ENCODE results near the gene TOPAZ1.
A peak's percentile ranks its signal among the peaks of the same experiment; 100 is the strongest.

TOPAZ1 gene

GRCh38 chr3:44238889-44239288, 2.8 kb upstream of the TOPAZ1 start:
- no peak overlapping the region for H3K4me3 ChIP-seq (replicated peaks in 1 of 2; ENCODE audit: low read depth in 2 of 2, low read length in 2 of 2)
- no peak for DNase-seq (ENCODE audit: low read depth in 2 of 2)
- TF ChIP-seq CTCF (IDR thresholded peaks at IDR 0.05; ENCODE audit: low read depth, low read length) = no peak

GRCh38 chr3:44240061-44240460, 1.6 kb upstream of the TOPAZ1 start:
- TF ChIP-seq CTCF (IDR thresholded peaks at IDR 0.05; ENCODE audit: low read depth, low read length) = no peak
- H3K4me3 ChIP-seq (replicated peaks in 1 of 2; ENCODE audit: low read depth in 2 of 2, low read length in 2 of 2) = no peak overlapping the region
- DNase-seq (ENCODE audit: low read depth in 2 of 2) = peak in 1 of 2 donors; percentile 30

GRCh38 chr3:44242721-44243120, 1.0 kb downstream of the TOPAZ1 start:
- no peak overlapping the region for H3K4me3 ChIP-seq (replicated peaks in 1 of 2; ENCODE audit: low read depth in 2 of 2, low read length in 2 of 2)

GRCh38 chr3:44248152-44248551, 6.5 kb downstream of the TOPAZ1 start:
- no peak for TF ChIP-seq CTCF (IDR thresholded peaks at IDR 0.05; ENCODE audit: low read depth, low read length)
- DNase-seq (ENCODE audit: low read depth in 2 of 2) = no peak
- no peak overlapping the region for H3K4me3 ChIP-seq (replicated peaks in 1 of 2; ENCODE audit: low read depth in 2 of 2, low read length in 2 of 2)

More at GRCh38 chr3:44242721-44243120, 1.0 kb downstream of the TOPAZ1 start:
- no peak for DNase-seq (ENCODE audit: low read depth in 2 of 2)
- no peak for TF ChIP-seq CTCF (IDR thresholded peaks at IDR 0.05; ENCODE audit: low read depth, low read length)

- TF ChIP-seq CTCF (IDR thresholded peaks at IDR 0.05; ENCODE audit: low read depth, low read length) = no peak
- peak in 1 of 2 donors; percentile 23 for DNase-seq (ENCODE audit: low read depth in 2 of 2)
- H3K4me3 ChIP-seq (replicated peaks in 1 of 2; ENCODE audit: low read depth in 2 of 2, low read length in 2 of 2) = no peak overlapping the region
These were observed 10.8 kb downstream of the TOPAZ1 start for GRCh38 chr3:44252332-44252959.

GRCh38 chr3:44259404-44259803, 17.7 kb downstream of the TOPAZ1 start:
- no peak for DNase-seq (ENCODE audit: low read depth in 2 of 2)
- no peak overlapping the region for H3K4me3 ChIP-seq (replicated peaks in 1 of 2; ENCODE audit: low read depth in 2 of 2, low read length in 2 of 2)
- no peak for TF ChIP-seq CTCF (IDR thresholded peaks at IDR 0.05; ENCODE audit: low read depth, low read length)

- DNase-seq (ENCODE audit: low read depth in 2 of 2) = no peak
- H3K4me3 ChIP-seq (replicated peaks in 1 of 2; ENCODE audit: low read depth in 2 of 2, low read length in 2 of 2) = no peak overlapping the region
- TF ChIP-seq CTCF (IDR thresholded peaks at IDR 0.05; ENCODE audit: low read depth, low read length) = no peak
These were observed 22.5 kb downstream of the TOPAZ1 start for GRCh38 chr3:44264146-44264545.
